Trophoblast cell (in vitro differentiated cells and primary cell): ENCODE measurements around the gene ANKRD18B.
"Not testable (repeated sequence)": the region's sequence is repeated elsewhere in the genome, so short reads cannot be mapped to it uniquely, and the experiment has no call there.

ENCODE experiments used
- DNase-seq, 2 donors: peaks; one replicate each; pipeline ENCODE4 v3.0.0-alpha.2; 2016
- H2AFZ ChIP-seq: 2 replicates; pipeline ENCODE4 v1.6.1; 2013; ENCODE audit warnings: low read length, moderate library complexity, mild to moderate bottlenecking; ENCODE audit not compliant: insufficient read depth, poor library complexity
- H2AK5ac ChIP-seq: 2 replicates; pipeline ENCODE4 v1.6.1; 2013; ENCODE audit warnings: mild to moderate bottlenecking, low read length
- H2BK120ac ChIP-seq: 2 replicates; pipeline ENCODE4 v1.6.1; 2013; ENCODE audit warnings: low read length, mild to moderate bottlenecking, moderate library complexity; ENCODE audit not compliant: insufficient read depth, poor library complexity
- H2BK12ac ChIP-seq: 2 replicates; pipeline ENCODE4 v1.6.1; 2013; ENCODE audit warnings: mild to moderate bottlenecking, low read length, moderate library complexity
- H2BK5ac ChIP-seq: 2 replicates; pipeline ENCODE4 v1.6.1; 2013; ENCODE audit warnings: low read length, low read depth, moderate library complexity, mild to moderate bottlenecking; ENCODE audit not compliant: poor library complexity
- H3K14ac ChIP-seq: 2 replicates; pipeline ENCODE4 v1.6.1; 2013; ENCODE audit warnings: mild to moderate bottlenecking, low read length
- H3K18ac ChIP-seq: 2 replicates; pipeline ENCODE4 v1.6.1; 2013; ENCODE audit warnings: mild to moderate bottlenecking, low read length
- H3K23ac ChIP-seq: 2 replicates; pipeline ENCODE4 v1.6.1; 2013; ENCODE audit warnings: low read length
- H3K27ac ChIP-seq: 2 replicates; pipeline ENCODE4 v1.5.1; 2013; ENCODE audit warnings: low read depth, mild to moderate bottlenecking, inconsistent platforms, low read length, moderate library complexity
- H3K27me3 ChIP-seq: 2 replicates; pipeline ENCODE4 v1.6.1; 2013; ENCODE audit warnings: inconsistent platforms, mild to moderate bottlenecking, low read length, moderate library complexity; ENCODE audit not compliant: insufficient read depth
- H3K36me3 ChIP-seq, 2 experiments: 1 replicate in 1 of 2; 2 replicates in 1 of 2; pipeline ENCODE4 v1.6.1; 2013; ENCODE audit warnings: low read length in 2 of 2, mild to moderate bottlenecking in 2 of 2, moderate library complexity in 1 of 2; ENCODE audit not compliant: insufficient read depth in 2 of 2, control insufficient read depth in 1 of 2
- H3K4ac ChIP-seq: 2 replicates; pipeline ENCODE4 v1.6.1; 2013; ENCODE audit warnings: low read depth, mild to moderate bottlenecking, low read length, moderate library complexity
- H3K4me1 ChIP-seq, 2 experiments: 1 replicate in 1 of 2; 2 replicates in 1 of 2; pipeline ENCODE4 v1.6.1; 2013; ENCODE audit warnings: low read length in 2 of 2, mild to moderate bottlenecking in 2 of 2, moderate library complexity in 1 of 2; ENCODE audit not compliant: insufficient read depth in 2 of 2, control insufficient read depth in 1 of 2
- H3K4me2 ChIP-seq: 2 replicates; pipeline ENCODE4 v1.6.1; 2013; ENCODE audit warnings: inconsistent platforms, mild to moderate bottlenecking, low read length, moderate library complexity
- H3K4me3 ChIP-seq: 2 replicates; pipeline ENCODE4 v1.5.1; 2013; ENCODE audit warnings: mild to moderate bottlenecking, low read depth, low read length, inconsistent platforms
- H3K79me1 ChIP-seq: one replicate; pipeline ENCODE4 v1.6.1; 2013; ENCODE audit warnings: low read length
- H3K79me2 ChIP-seq: 2 replicates; pipeline ENCODE4 v1.6.1; 2013; ENCODE audit warnings: low read length, mild to moderate bottlenecking; ENCODE audit not compliant: control insufficient read depth, insufficient read depth, poor library complexity
- H3K9ac ChIP-seq: 2 replicates; pipeline ENCODE4 v1.6.1; 2013; ENCODE audit warnings: mild to moderate bottlenecking, low read length
- H3K9me3 ChIP-seq: 2 replicates; pipeline ENCODE4 v1.6.1; 2013; ENCODE audit warnings: low read depth, mild to moderate bottlenecking, control low read depth, inconsistent platforms, low read length; ENCODE audit not compliant: insufficient read depth
- H4K12ac ChIP-seq: 2 replicates; pipeline ENCODE4 v1.6.1; 2013; ENCODE audit warnings: low read depth, mild to moderate bottlenecking, low read length, moderate library complexity
- H4K8ac ChIP-seq: 2 replicates; pipeline ENCODE4 v1.6.1; 2013; ENCODE audit warnings: low read depth, mild to moderate bottlenecking, low read length, moderate library complexity
- H4K91ac ChIP-seq: one replicate; pipeline ENCODE4 v1.6.1; 2013; ENCODE audit warnings: low read depth, mild to moderate bottlenecking, low read length, moderate library complexity
- WGBS: extraction: QIAGEN DNeasy Blood & Tissue Kit; methylation state at CpG from one replicate; pipeline ENCODE4 v1.1.7; 2013; ENCODE audit warnings: missing lambda C conversion rate; ENCODE audit not compliant: insufficient read length, insufficient coverage; ENCODE audit errors: extremely low coverage; 5-methylcytosine and 5-hydroxymethylcytosine counted together

The ANKRD18B gene

DNA sequence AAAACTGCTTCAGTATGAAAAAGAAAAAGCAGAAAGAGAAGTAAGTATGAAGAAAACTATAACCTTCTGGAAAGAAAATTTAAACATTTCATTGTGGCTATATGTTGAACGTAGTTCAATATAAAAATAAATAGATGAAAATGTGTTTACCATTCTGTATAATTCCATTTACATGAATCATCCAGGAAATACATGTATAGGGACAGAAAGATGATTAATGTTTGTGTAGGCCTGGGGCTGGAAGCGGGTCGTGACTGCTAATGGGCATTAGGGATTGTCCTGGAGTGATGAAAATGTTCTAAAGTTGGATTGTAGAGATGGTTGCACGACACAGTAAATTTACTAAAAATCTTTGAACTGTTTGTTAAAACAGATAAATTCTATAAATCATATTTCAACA lies 24.8 kb downstream of the ANKRD18B start:
- WGBS: no CpG with 5 or more reads among the region's 4 CpGs

GRCh38 chr9:33549418-33549817 lies 25.4 kb downstream of the ANKRD18B start:
- H3K4me3 ChIP-seq, H4K12ac ChIP-seq, H3K9ac ChIP-seq, H3K27ac ChIP-seq, H2BK120ac ChIP-seq, H2BK12ac ChIP-seq, H2AK5ac ChIP-seq, H3K14ac ChIP-seq, H3K79me1 ChIP-seq, H3K4me2 ChIP-seq, H3K18ac ChIP-seq, H2AFZ ChIP-seq, H3K4ac ChIP-seq, H4K91ac ChIP-seq, H3K9me3 ChIP-seq, H3K36me3 ChIP-seq, H2BK5ac ChIP-seq, H3K27me3 ChIP-seq, H3K79me2 ChIP-seq, H3K4me1 ChIP-seq, H4K8ac ChIP-seq, H3K23ac ChIP-seq: not testable (repeated sequence)
- DNase-seq: peak in 1 of 2 donors; percentile 8
- WGBS: no CpG with 5 or more reads among the region's 3 CpGs

More for the DNA sequence above, 24.8 kb downstream of the ANKRD18B start:
- H3K79me1 ChIP-seq, H2BK5ac ChIP-seq, H3K18ac ChIP-seq, H4K91ac ChIP-seq, H3K23ac ChIP-seq, H3K27ac ChIP-seq, H3K14ac ChIP-seq, H3K9ac ChIP-seq, H3K4me1 ChIP-seq, H2BK12ac ChIP-seq, H3K4me3 ChIP-seq, H2BK120ac ChIP-seq, H3K4me2 ChIP-seq, DNase-seq, H3K36me3 ChIP-seq, H2AK5ac ChIP-seq, H3K4ac ChIP-seq, H4K12ac ChIP-seq, H3K79me2 ChIP-seq, H4K8ac ChIP-seq, H3K9me3 ChIP-seq, H2AFZ ChIP-seq, H3K27me3 ChIP-seq: not testable (repeated sequence)

- not testable (repeated sequence) for H3K23ac ChIP-seq, H3K27ac ChIP-seq, H3K4me2 ChIP-seq, H3K79me2 ChIP-seq, H3K79me1 ChIP-seq, H3K14ac ChIP-seq, H2BK120ac ChIP-seq, H3K4ac ChIP-seq, H3K4me1 ChIP-seq, H4K12ac ChIP-seq, H4K8ac ChIP-seq, DNase-seq, H2BK12ac ChIP-seq, H2AFZ ChIP-seq, H3K27me3 ChIP-seq, H3K18ac ChIP-seq, H2BK5ac ChIP-seq, H3K4me3 ChIP-seq, H4K91ac ChIP-seq, H2AK5ac ChIP-seq, H3K9ac ChIP-seq, H3K36me3 ChIP-seq, H3K9me3 ChIP-seq
Measured at GRCh38 chr9:33551183-33551582, 27.1 kb downstream of the ANKRD18B start.

- H2BK120ac ChIP-seq, H3K36me3 ChIP-seq, H2BK5ac ChIP-seq, H2AK5ac ChIP-seq, H3K9ac ChIP-seq, H3K14ac ChIP-seq, H3K27ac ChIP-seq, H2BK12ac ChIP-seq, H3K4ac ChIP-seq, H3K4me2 ChIP-seq, H3K4me3 ChIP-seq, DNase-seq, H3K18ac ChIP-seq, H2AFZ ChIP-seq, H3K23ac ChIP-seq, H3K4me1 ChIP-seq, H4K12ac ChIP-seq, H3K79me1 ChIP-seq, H4K91ac ChIP-seq, H4K8ac ChIP-seq, H3K9me3 ChIP-seq, H3K79me2 ChIP-seq, H3K27me3 ChIP-seq: not testable (repeated sequence)
- no CpG with 5 or more reads among the region's 4 CpGs for WGBS
Measured at GRCh38 chr9:33552315-33552725, 28.3 kb downstream of the ANKRD18B start.
